Mucosa of rectum (tissue), 2 donors: ENCODE results near the gene DEFB112.

Experiments used
- H3K27ac ChIP-seq, 2 donors: one replicate each; pipeline ENCODE4 v1.7.0; 2013; ENCODE audit warnings: inconsistent platforms in 2 of 2, low read depth in 2 of 2, low read length in 2 of 2
- H3K27me3 ChIP-seq, 2 donors: one replicate each; pipeline ENCODE4 v1.7.0; 2013; ENCODE audit warnings: low read length in 2 of 2; ENCODE audit not compliant: control insufficient read depth in 2 of 2, insufficient read depth in 2 of 2
- H3K36me3 ChIP-seq, 2 donors: one replicate each; pipeline ENCODE4 v1.7.0; 2013; ENCODE audit warnings: low read length in 2 of 2; ENCODE audit not compliant: control insufficient read depth in 2 of 2, insufficient read depth in 2 of 2
- H3K4me1 ChIP-seq, 2 donors: one replicate each; pipeline ENCODE4 v1.7.0; 2013; ENCODE audit warnings: low read length in 2 of 2, mild to moderate bottlenecking in 1 of 2; ENCODE audit not compliant: control insufficient read depth in 2 of 2, insufficient read depth in 2 of 2
- H3K4me3 ChIP-seq, 2 donors: one replicate each; pipeline ENCODE4 v1.7.0; 2013; ENCODE audit warnings: low read length in 2 of 2
- H3K9ac ChIP-seq, 2 donors: one replicate each; pipeline ENCODE4 v1.7.0; 2013; ENCODE audit warnings: low read length in 2 of 2, low read depth in 1 of 2, mild to moderate bottlenecking in 1 of 2
- H3K9me3 ChIP-seq, 2 donors: one replicate each; pipeline ENCODE4 v1.7.0; 2013; ENCODE audit warnings: low read length in 2 of 2; ENCODE audit not compliant: control insufficient read depth in 2 of 2
- donor health status: healthy.
- donor health status: Normal muscosa, but diverticular disease.

The DEFB112 gene

GRCh38 chr6:50049829-50050228 is at the start of gene DEFB112:
Gene DEFB112 (minus strand): TSS chr6:50049929. CDS start chr6:50049869, 60 bp downstream.
- Histone ChIP-seq H3K27ac (no peak within 1 kb of the TSS), H3K9me3 (no peaks in the 10 kb centered on the region)

GRCh38 chr6:50098641-50098993 is 48.9 kb upstream of the DEFB112 start:
- H3K27ac ChIP-seq, result no peak overlapping the region
- H3K9me3 ChIP-seq, result no peaks in the 10 kb centered on the region
- no peak overlapping the region for H3K4me3 ChIP-seq
- no peak overlapping the region for H3K9ac ChIP-seq
- no peaks in the 10 kb centered on the region for H3K4me1 ChIP-seq
- no peaks in the 10 kb centered on the region for H3K27me3 ChIP-seq
- no peaks in the 10 kb centered on the region for H3K36me3 ChIP-seq

More at GRCh38 chr6:50049829-50050228, at the start of gene DEFB112:
- no peak within 1 kb of the TSS for H3K9ac ChIP-seq
- no peaks in the 10 kb centered on the region for H3K4me1 ChIP-seq
- no peaks in the 10 kb centered on the region for H3K36me3 ChIP-seq
- H3K4me3 ChIP-seq, result no peak within 1 kb of the TSS
- H3K27me3 ChIP-seq, result no peaks in the 10 kb centered on the region

DNA sequence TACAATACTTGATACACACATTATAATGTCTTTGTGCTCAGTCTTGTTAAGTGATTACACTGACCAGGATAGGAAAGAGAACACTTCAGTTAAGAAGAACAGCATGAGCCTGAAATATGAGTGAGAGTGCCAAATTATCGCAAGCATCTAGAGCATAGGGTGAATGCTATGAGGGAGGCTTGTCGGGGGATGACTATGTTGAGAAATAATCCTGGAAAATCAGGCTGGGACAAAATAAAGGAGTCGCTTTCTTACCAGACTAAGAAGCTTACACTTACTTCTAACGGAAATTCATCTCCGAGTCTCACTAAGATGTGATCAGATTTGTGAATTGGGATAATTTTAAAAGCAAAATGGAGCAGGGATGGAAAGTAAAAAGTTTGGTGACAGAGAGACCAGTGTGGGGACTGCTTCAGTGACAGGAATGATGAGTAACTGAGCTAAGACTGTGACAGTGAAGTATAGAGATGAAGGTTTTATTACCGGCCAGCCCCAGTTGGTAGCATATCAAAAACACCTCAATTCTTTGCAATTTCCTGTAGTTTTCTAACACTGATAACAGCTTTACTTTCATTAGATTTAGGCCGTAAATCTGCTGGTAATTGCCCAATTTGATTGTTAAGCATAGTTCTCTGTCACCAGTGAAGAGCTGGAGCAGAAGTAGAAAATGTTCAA is 48.4 kb upstream of the DEFB112 start:
- Histone ChIP-seq H3K4me3 (no peak overlapping the region), H3K9ac (no peak overlapping the region), H3K36me3 (no peaks in the 10 kb centered on the region), H3K27me3 (no peaks in the 10 kb centered on the region), H3K27ac (no peak overlapping the region), H3K4me1 (no peaks in the 10 kb centered on the region), H3K9me3 (no peaks in the 10 kb centered on the region)

- H3K9ac ChIP-seq, result no peak overlapping the region
- H3K4me1 ChIP-seq, result no peaks in the 10 kb centered on the region
- H3K27me3 ChIP-seq, result no peaks in the 10 kb centered on the region
- no peak overlapping the region for H3K27ac ChIP-seq
- H3K9me3 ChIP-seq, result no peaks in the 10 kb centered on the region
- H3K4me3 ChIP-seq, result no peak overlapping the region
- H3K36me3 ChIP-seq, result no peaks in the 10 kb centered on the region
Observed at GRCh38 chr6:50096296-50096695, 46.6 kb upstream of the DEFB112 start.

- Histone ChIP-seq H3K27me3 (no peaks in the 10 kb centered on the region), H3K4me3 (no peak overlapping the region), H3K36me3 (no peaks in the 10 kb centered on the region), H3K4me1 (no peaks in the 10 kb centered on the region), H3K9ac (no peak overlapping the region), H3K9me3 (no peaks in the 10 kb centered on the region), H3K27ac (no peak overlapping the region)
Observed at GRCh38 chr6:50093938-50094272, 44.2 kb upstream of the DEFB112 start.

- no peak overlapping the region for H3K9ac ChIP-seq
- no peaks in the 10 kb centered on the region for H3K27me3 ChIP-seq
- no peak overlapping the region for H3K4me3 ChIP-seq
- H3K4me1 ChIP-seq, result no peaks in the 10 kb centered on the region
- no peaks in the 10 kb centered on the region for H3K9me3 ChIP-seq
- H3K27ac ChIP-seq, result no peak overlapping the region
- H3K36me3 ChIP-seq, result no peaks in the 10 kb centered on the region
Observed at GRCh38 chr6:50093116-50093937, 43.6 kb upstream of the DEFB112 start.

DNA sequence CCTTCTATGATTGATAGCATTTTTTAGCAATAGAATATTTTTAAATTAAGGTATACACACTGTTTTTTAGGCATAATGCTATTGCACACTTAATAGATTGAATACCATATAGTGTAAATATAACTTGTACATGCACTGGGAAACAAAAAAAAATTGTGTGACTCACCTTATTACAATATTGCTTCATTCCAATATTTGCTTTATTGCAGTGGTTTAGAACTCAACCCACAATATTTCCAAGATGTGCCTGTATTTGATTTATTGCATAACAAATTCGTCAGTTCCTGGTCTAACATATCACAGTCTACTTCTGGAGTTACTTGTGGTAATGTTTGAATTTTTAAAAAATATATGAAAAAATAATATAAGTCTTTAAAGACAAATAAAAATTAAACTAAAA is 41.9 kb upstream of the DEFB112 start:
- H3K4me1 ChIP-seq, result no peaks in the 10 kb centered on the region
- no peaks in the 10 kb centered on the region for H3K27me3 ChIP-seq
- H3K36me3 ChIP-seq, result no peaks in the 10 kb centered on the region
- H3K4me3 ChIP-seq, result no peak overlapping the region
- H3K27ac ChIP-seq, result no peak overlapping the region
- no peaks in the 10 kb centered on the region for H3K9me3 ChIP-seq
- no peak overlapping the region for H3K9ac ChIP-seq

GRCh38 chr6:50089911-50090310 is 40.2 kb upstream of the DEFB112 start:
- Histone ChIP-seq H3K4me3 (no peak overlapping the region), H3K9me3 (no peaks in the 10 kb centered on the region), H3K27ac (no peak overlapping the region), H3K4me1 (no peaks in the 10 kb centered on the region), H3K27me3 (no peaks in the 10 kb centered on the region), H3K9ac (no peak overlapping the region), H3K36me3 (no peaks in the 10 kb centered on the region)

- Histone ChIP-seq H3K4me3 (no peak overlapping the region), H3K36me3 (no peaks in the 10 kb centered on the region)
Observed at GRCh38 chr6:50087231-50087954, 37.7 kb upstream of the DEFB112 start.

GRCh38 chr6:50077385-50077784 is 27.7 kb upstream of the DEFB112 start:
- Histone ChIP-seq H3K36me3 (no peaks in the 10 kb centered on the region), H3K27ac (no peak overlapping the region), H3K27me3 (no peaks in the 10 kb centered on the region), H3K9me3 (no peaks in the 10 kb centered on the region), H3K4me1 (no peaks in the 10 kb centered on the region), H3K9ac (no peak overlapping the region), H3K4me3 (no peak overlapping the region)

More at GRCh38 chr6:50087231-50087954, 37.7 kb upstream of the DEFB112 start:
- H3K4me1 ChIP-seq, result no peaks in the 10 kb centered on the region
- no peaks in the 10 kb centered on the region for H3K9me3 ChIP-seq
- H3K27me3 ChIP-seq, result no peaks in the 10 kb centered on the region
- no peak overlapping the region for H3K9ac ChIP-seq
- H3K27ac ChIP-seq, result no peak overlapping the region
